22Rv1 (cell line): ENCODE results near the gene HMGA1.
"Not testable (repeated sequence)": the region's sequence is repeated elsewhere in the genome, so short reads cannot be mapped to it uniquely, and the experiment has no call there.

Experiments used
- H3K27ac ChIP-seq: fragments of 450-650 bp; 2 replicates; pipeline ENCODE4 v1.5.1; 2017
- ZFX ChIP-seq: fragments of 450-650 bp; IDR thresholded peaks from 2 replicates; pipeline ENCODE4 v1.6.1; 2017; ENCODE audit warnings: antibody characterized with exemption, borderline replicate concordance
- TF ChIP-seq, protein P1 (sequence below): fragments of 450-650 bp; IDR thresholded peaks from 2 replicates; pipeline ENCODE4 v1.5.1; 2017; ENCODE audit warnings: mild to moderate bottlenecking

HMGA1 gene

DNA sequence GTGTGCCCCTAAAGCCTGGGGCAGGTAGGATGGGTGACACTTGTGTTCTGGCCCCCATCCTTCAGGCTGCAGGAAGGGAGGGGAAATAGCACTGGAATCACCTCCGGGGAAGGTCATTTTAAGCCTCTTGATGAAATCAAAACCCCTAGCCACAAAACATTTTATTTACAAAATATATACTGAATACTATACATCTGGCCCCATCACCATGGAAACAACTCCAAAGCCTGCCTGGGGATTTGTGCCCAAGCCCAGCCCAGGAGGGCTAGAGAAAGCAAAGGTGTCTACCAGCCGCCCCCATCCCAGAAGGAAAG is 9.5 kb downstream of the HMGA1 start:
- H3K27ac ChIP-seq: no peak overlapping the region
- TF ChIP-seq, protein P1, sequence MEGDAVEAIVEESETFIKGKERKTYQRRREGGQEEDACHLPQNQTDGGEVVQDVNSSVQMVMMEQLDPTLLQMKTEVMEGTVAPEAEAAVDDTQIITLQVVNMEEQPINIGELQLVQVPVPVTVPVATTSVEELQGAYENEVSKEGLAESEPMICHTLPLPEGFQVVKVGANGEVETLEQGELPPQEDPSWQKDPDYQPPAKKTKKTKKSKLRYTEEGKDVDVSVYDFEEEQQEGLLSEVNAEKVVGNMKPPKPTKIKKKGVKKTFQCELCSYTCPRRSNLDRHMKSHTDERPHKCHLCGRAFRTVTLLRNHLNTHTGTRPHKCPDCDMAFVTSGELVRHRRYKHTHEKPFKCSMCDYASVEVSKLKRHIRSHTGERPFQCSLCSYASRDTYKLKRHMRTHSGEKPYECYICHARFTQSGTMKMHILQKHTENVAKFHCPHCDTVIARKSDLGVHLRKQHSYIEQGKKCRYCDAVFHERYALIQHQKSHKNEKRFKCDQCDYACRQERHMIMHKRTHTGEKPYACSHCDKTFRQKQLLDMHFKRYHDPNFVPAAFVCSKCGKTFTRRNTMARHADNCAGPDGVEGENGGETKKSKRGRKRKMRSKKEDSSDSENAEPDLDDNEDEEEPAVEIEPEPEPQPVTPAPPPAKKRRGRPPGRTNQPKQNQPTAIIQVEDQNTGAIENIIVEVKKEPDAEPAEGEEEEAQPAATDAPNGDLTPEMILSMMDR: no peak
- no peak for TF ChIP-seq ZFX

DNA sequence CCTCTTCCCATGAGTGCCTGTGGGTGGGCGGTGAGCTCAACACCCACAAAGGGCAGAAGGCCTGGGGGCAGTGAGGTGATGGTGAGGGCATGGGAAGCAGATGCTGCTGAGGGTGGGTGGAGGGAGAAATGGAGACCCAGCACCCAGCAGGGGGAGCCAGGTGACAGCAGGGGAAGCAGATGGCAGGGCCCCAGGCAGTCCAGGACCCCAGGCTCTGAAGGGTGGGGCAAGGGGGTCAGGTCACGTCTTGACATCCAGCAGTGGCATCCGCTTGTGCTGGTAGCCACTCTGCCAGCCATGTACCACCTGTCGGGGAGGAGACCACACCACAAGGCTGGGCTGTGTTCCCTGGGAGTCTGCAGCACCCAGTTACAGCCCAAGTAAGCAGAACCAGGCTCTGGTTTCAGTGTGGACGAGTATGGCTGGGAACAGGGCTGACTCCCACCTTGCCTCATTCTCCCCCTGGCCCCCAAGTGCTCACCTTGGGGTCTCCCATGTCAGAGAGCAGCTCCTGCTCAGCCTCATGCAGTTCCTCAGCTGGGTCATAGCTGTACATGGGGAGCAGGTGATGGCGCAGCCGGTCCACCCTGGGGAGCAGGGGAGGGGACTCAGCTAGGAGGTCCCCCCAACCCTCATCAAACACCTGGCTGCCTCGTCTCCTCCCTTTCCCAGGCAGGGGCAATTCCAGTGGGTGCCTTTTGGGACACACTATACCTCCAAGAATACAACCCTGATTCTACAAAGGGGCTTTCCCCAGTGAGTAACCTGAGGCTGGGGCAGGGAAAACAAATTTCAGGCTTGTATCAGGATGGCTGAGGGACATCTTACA is 10.1 kb downstream of the HMGA1 start:
- TF ChIP-seq, protein P1: peak; percentile 60
- TF ChIP-seq ZFX: no peak
- no peak overlapping the region for H3K27ac ChIP-seq

DNA sequence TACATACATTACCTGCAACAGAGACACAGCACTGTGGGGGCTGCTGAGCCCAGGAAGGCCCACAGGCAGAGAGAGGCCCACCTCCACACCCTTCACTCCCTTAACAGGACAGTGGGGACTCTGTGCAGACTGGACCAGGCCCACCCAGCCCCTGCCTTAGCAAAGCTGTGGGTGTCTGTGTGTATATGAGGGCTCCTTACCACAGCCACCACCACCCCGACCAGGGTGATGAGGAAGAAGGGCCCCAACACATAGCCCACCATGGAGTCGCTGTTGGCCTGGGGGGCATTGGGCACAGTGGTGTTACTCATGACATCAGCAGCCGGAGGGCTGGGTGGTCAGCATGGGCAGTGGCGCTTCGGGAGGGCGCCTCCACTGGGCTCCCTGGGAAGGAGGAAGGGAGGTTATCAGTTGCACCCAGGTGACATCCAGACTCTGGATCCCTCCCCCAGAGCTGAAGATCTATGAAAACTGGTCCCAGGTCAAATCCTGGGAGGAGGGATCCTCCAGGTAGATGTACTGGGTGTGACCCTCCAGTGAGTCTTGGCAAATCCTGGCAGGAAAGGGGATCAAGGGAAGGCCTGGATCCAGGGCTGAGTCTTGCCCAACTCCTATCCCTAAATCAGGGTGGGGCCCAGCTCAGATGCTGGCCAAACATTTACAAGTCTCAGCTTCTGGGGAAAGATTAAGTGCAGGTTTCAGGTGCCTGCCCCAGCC is 11.0 kb downstream of the HMGA1 start:
- TF ChIP-seq ZFX: no peak
- TF ChIP-seq, protein P1: no peak
- H3K27ac ChIP-seq: peak overlapping the region; percentile 88

DNA sequence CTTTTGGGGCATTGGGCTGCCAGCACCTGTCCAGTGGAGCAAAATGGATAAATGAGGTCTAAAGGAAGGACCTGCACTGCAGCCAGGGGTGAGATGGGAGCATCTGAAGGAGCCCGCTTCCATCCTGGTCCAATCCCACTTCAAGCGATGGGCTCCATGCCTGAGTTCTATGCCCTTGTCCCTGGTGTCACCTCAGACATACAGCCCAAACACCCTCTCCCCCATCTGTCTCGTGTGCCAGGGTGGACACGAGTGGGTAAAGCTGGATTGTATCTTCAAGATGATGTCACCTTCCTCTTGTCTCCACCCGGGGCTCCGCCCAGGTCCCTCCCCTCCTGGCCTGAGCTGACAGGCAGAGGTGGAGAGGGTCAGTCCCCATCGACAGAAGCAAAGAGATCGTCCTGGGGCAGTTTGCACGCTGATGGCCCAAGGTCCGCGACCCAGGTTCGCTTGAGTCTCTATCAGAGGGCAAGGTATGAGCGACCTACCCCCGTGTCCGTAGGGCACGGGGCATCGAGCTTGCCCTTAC is 11.6 kb downstream of the HMGA1 start:
- H3K27ac ChIP-seq: peak overlapping the region; percentile 88
- TF ChIP-seq ZFX: no peak
- TF ChIP-seq, protein P1: no peak

GRCh38 chr6:34248727-34249468 is 12.2 kb downstream of the HMGA1 start, which contains the start of gene SMIM29:
SMIM29 (minus strand) TSS chr6:34249006; CDS start chr6:34247791, 1,215 bp downstream.
- TF ChIP-seq, protein P1: peak; percentile 97
- TF ChIP-seq ZFX: no peak
- peak within 1 kb of the TSS; percentile 88 for H3K27ac ChIP-seq

DNA sequence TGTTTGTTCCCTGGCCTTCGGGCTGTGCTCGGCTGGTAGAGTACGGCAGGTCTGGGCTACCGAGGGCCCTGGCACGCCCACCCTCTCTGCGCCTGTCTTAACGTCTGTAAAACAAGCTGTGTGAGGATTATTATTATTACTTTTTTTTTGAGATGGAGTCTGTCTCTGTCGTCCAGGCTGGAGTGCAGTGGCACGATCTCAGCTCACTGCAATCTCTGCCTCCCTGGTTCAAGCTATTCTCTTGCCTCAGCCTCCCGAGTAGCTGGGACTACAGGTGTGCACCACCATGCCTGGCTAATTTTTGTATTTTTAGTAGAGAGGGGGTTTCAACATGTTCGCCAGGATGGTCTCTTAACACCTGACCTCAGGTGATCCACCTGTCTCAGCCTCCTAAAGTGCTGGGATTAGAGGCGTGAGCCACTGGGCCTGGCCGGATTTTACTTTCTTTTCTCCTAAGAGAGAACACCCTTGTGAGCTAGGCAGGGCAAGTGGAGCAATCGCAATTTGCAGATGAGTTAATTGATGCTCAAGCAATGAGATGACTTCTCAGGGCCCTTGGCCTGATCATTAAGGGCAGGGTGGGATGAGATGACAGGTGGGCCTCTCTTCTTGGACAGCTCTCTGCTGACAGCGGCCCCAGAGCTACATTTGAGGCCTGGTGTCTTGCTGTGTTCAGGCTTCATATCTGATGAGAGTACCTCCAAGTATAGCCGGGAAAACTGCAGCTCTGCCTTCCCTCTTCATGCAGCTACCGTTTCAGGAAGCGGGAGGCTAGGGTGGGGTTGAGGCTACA is 13.0 kb downstream of the HMGA1 start:
- TF ChIP-seq ZFX: no peak
- TF ChIP-seq, protein P1: no peak
- H3K27ac ChIP-seq: peak overlapping the region; percentile 88

- not testable (repeated sequence) for H3K27ac ChIP-seq
Measured at GRCh38 chr6:34252395-34252794, 15.7 kb downstream of the HMGA1 start.
